A549 (cell line): ENCODE results near the gene FTCD. TPM values are rescaled to one million over a fixed set of nuclear protein-coding genes. Genes with fewer than 3 reads are reported as not detected.

Experiments used
- ATAC-seq, 2 experiments: fragments of 200-7000 bp in 1 of 2; fragments of >200 bp in 1 of 2; cut with Nextera tagmentation in 1 of 2; cut with Tn5 transposase in 1 of 2; 3 replicates each; pipeline versions ENCODE4 v1.8.0 to v1.9.1; 2018 to 2020; ENCODE audit warnings: mild to moderate bottlenecking in 1 of 2, moderate library complexity in 1 of 2
- CTCF ChIA-PET: fragments of 300-600 bp; sonication (Branson Sonifier 250); formaldehyde crosslinking; extraction: SDS; loops from one replicate; lab custom pipeline; 2021; ENCODE audit warnings: antibody characterized with exemption, inconsistent platforms; lab: Yijun Ruan, JAX
- POLR2A ChIA-PET: fragments of 350-600 bp; formaldehyde crosslinking; extraction: SDS; loops from one replicate; lab custom pipeline; 2021; ENCODE audit warnings: antibody characterized with exemption, inconsistent platforms; lab: Yijun Ruan, JAX
- DNase-seq, 2 experiments: peaks; one replicate each; pipeline versions ENCODE4 v3.0.0 to v3.0.0-alpha.2; 2011 to 2016; ENCODE audit warnings: low read depth in 1 of 2, low spot score in 1 of 2
- FAIRE-seq: peaks from 2 replicates; lab custom pipeline; 2011; peaks lifted over from hg19 to GRCh38; lab: Jason Lieb, UNC
- H3K27ac ChIP-seq, 2 experiments: fragments of >200 bp; sonication (Bioruptor Twin); formaldehyde crosslinking; 3 replicates each; pipeline ENCODE4 v1.5.1; 2016 to 2017
- H3K4me1 ChIP-seq: fragments of >200 bp; sonication (Bioruptor Twin); formaldehyde crosslinking; 3 replicates; pipeline ENCODE4 v1.6.1; 2016
- H3K4me2 ChIP-seq: fragments of >200 bp; sonication (Bioruptor Twin); formaldehyde crosslinking; 3 replicates; pipeline ENCODE4 v1.6.1; 2016
- H3K4me3 ChIP-seq: fragments of >200 bp; sonication (Bioruptor Twin); formaldehyde crosslinking; 3 replicates; pipeline ENCODE4 v1.5.1; 2016
- H3K9me3 ChIP-seq: fragments of >200 bp; sonication (Bioruptor Twin); formaldehyde crosslinking; 3 replicates; pipeline ENCODE4 v1.6.1; 2016
- BHLHE40 ChIP-seq: IDR thresholded peaks from 2 replicates; pipeline ENCODE4 v1.6.1; 2012; ENCODE audit warnings: low read depth, low read length, inconsistent platforms
- CBX2 ChIP-seq: fragments of 200-600 bp; sonication (generic); IDR thresholded peaks from 2 replicates; pipeline ENCODE4 v1.6.1; 2016; ENCODE audit warnings: low read depth, mild to moderate bottlenecking, borderline replicate concordance
- EP300 ChIP-seq, 2 experiments: fragments of >200 bp; sonication (Bioruptor Twin); formaldehyde crosslinking; IDR thresholded peaks; 2 replicates in 1 of 2; 3 replicates in 1 of 2; pipeline ENCODE4 v1.6.1; 2016 to 2017
- FOSB ChIP-seq: fragments of 250-450 bp; sonication (Bioruptor Pico); IDR thresholded peaks from 2 replicates; pipeline ENCODE4 v1.5.0; 2020; ENCODE audit warnings: mild to moderate bottlenecking, moderate library complexity
- HDAC2 ChIP-seq: fragments of 200-600 bp; sonication (generic); IDR thresholded peaks from 2 replicates; pipeline ENCODE4 v1.6.1; 2016
- HEYL ChIP-seq: fragments of 250-450 bp; sonication (Bioruptor Pico); IDR thresholded peaks from 2 replicates; pipeline ENCODE4 v1.8.0; 2021; ENCODE audit warnings: mild to moderate bottlenecking, moderate library complexity
- HOXA7 ChIP-seq: fragments of 250-450 bp; sonication (Bioruptor Pico); IDR thresholded peaks from 2 replicates; pipeline ENCODE4 v1.5.0; 2020; ENCODE audit warnings: mild to moderate bottlenecking, moderate library complexity
- HOXB13 ChIP-seq: fragments of 250-450 bp; sonication (Bioruptor Pico); IDR thresholded peaks from 2 replicates; pipeline ENCODE4 v1.5.0; 2020; ENCODE audit warnings: low read depth, mild to moderate bottlenecking, moderate library complexity
- HOXB5 ChIP-seq: fragments of 250-450 bp; sonication (Bioruptor Pico); IDR thresholded peaks from 2 replicates; pipeline ENCODE4 v1.5.0; 2020; ENCODE audit warnings: mild to moderate bottlenecking, moderate library complexity
- JUN ChIP-seq, 2 experiments: fragments of >200 bp; sonication (Bioruptor Twin); formaldehyde crosslinking; IDR thresholded peaks; 2 replicates in 1 of 2; 3 replicates in 1 of 2; pipeline ENCODE4 v1.6.1; 2016 to 2017
- JUNB ChIP-seq: fragments of >200 bp; sonication (Bioruptor Twin); formaldehyde crosslinking; IDR thresholded peaks from 2 replicates; pipeline ENCODE4 v1.6.1; 2016
- KDM1A ChIP-seq: fragments of 200-600 bp; sonication (generic); IDR thresholded peaks from 2 replicates; pipeline ENCODE4 v1.6.1; 2016; ENCODE audit warnings: low read depth, mild to moderate bottlenecking
- MAZ ChIP-seq: fragments of 150-350 bp; IDR thresholded peaks from 2 replicates; pipeline ENCODE4 v1.6.1; 2014; ENCODE audit warnings: antibody characterized with exemption, low read depth, low read length, borderline replicate concordance
- MYC ChIP-seq: IDR thresholded peaks from 2 replicates; pipeline ENCODE4 v1.6.1; 2012; ENCODE audit warnings: mild to moderate bottlenecking, inconsistent platforms, low read length, improper control_type of control experiment, borderline replicate concordance
- POLR2A ChIP-seq: IDR thresholded peaks from 2 replicates; pipeline ENCODE4 v1.6.1; 2012; ENCODE audit warnings: mild to moderate bottlenecking, low read length
- POLR2AphosphoS2 ChIP-seq: conservative IDR thresholded peaks from 2 replicates; pipeline ENCODE4 v1.6.1; 2012; ENCODE audit warnings: low read length, improper control_type of control experiment, inconsistent platforms
- RARB ChIP-seq: fragments of 250-450 bp; sonication (Bioruptor Pico); IDR thresholded peaks from 2 replicates; pipeline ENCODE4 v1.8.0; 2021; ENCODE audit warnings: mild to moderate bottlenecking, moderate library complexity
- RCOR1 ChIP-seq: fragments of 150-350 bp; IDR thresholded peaks from 2 replicates; pipeline ENCODE4 v1.6.1; 2014; ENCODE audit warnings: antibody characterized with exemption, low read length, low read depth
- SREBF2 ChIP-seq: fragments of 450-650 bp; IDR thresholded peaks from 2 replicates; pipeline ENCODE4 v1.6.1; 2014; ENCODE audit warnings: mild to moderate bottlenecking, moderate library complexity
- TFCP2L1 ChIP-seq: fragments of 250-450 bp; sonication (Bioruptor Pico); IDR thresholded peaks from 2 replicates; pipeline ENCODE4 v1.5.0; 2021; ENCODE audit warnings: mild to moderate bottlenecking
- TP53 ChIP-seq: fragments of 250-450 bp; sonication (Bioruptor Pico); IDR thresholded peaks from 2 replicates; pipeline ENCODE4 v1.5.0; 2021; ENCODE audit warnings: mild to moderate bottlenecking, moderate library complexity
- ZNF302 ChIP-seq: fragments of 250-450 bp; sonication (Bioruptor Pico); IDR thresholded peaks from 2 replicates; pipeline ENCODE4 v1.9.0; 2021; ENCODE audit warnings: inconsistent platforms, mild to moderate bottlenecking, moderate library complexity
- ZSCAN20 ChIP-seq: fragments of 250-450 bp; sonication (Bioruptor Pico); IDR thresholded peaks from 2 replicates; pipeline ENCODE4 v1.8.0; 2022; ENCODE audit warnings: mild to moderate bottlenecking, moderate library complexity
- WGBS: methylation state at CpG from one replicate; pipeline ENCODE4 v1.1.6; 2017; ENCODE audit errors: missing lambda C conversion rate; 5-methylcytosine and 5-hydroxymethylcytosine counted together
- polyA plus RNA-seq, 4 experiments: library from polyadenylated mRNA; depleted of rRNA in 3 of 4; stranded (reverse); fragments of >200 nt; fragmentation: RNase III in 1 of 4; extraction: RNeasy Plus Mini Kit Qiagen cat#74134 plus additional on column Dnase treatment in 1 of 4; gene quantifications; 2 replicates in 3 of 4; 3 replicates in 1 of 4; pipeline ENCODE4 v1.2.3, GENCODE V29; 2011 to 2017
- TF ChIP-seq, protein P1 (sequence below): fragments of >200 bp; sonication (Bioruptor Twin); formaldehyde crosslinking; IDR thresholded peaks from 2 replicates; pipeline ENCODE4 v1.6.1; 2016
- TF ChIP-seq, protein P2 (sequence below): fragments of 150-350 bp; IDR thresholded peaks from 2 replicates; pipeline ENCODE4 v1.6.1; 2014; ENCODE audit warnings: low read depth, mild to moderate bottlenecking, low read length
- TF ChIP-seq, protein P3 (sequence below): fragments of 200-600 bp; sonication (generic); IDR thresholded peaks from 2 replicates; pipeline ENCODE4 v1.6.1; 2016; ENCODE audit warnings: antibody characterized with exemption, mild to moderate bottlenecking, moderate library complexity
- TF ChIP-seq, protein P4 (sequence below): fragments of 250-450 bp; sonication (Bioruptor Pico); IDR thresholded peaks from 2 replicates; pipeline ENCODE4 v1.5.0; 2021; ENCODE audit warnings: mild to moderate bottlenecking, moderate library complexity, borderline replicate concordance

FTCD gene
- polyA plus RNA-seq, 2 of the 4 experiments (the other 2 are of a cell fraction), result not detected

DNA sequence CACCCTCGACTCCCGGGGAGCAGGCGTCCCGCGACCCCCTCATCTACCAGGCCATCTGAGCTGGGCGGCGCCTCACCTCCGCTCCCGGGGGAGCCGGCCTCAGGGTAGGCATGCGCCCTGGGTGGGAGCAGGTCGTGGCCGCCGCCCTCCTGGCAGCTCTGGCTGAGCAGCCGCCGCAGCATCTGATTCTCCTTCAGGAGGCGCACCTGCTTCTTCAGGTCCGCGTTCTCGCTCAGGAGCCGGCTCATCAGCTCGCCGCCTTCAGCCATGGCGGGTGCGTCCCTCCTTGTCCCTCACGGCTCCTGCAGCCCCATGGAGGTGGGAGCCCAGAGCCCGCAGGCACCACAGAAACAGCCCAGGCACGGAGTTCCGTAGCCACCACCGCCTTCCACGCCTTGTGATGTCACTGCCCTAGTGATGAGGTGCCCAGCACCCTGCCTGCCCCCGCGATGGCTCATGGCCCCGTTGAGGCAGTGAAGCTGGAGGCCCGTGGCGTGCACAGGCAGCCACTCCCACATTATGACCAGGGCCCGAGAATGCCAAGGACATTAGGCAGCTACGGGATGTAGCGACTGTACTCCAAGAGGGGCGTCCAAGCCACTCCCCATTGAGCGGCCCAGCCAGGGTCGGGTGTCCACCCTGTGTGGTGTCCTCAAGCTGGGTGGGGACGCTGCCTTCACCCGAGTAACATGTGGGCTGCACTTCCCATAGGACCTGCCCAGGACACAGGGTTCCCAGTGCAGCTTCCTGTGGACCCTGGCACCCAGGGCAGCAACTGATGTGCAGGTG, 27.4 kb upstream of the FTCD start:
- FAIRE-seq (no peak), ATAC-seq (no peak; a peak in 1 of 6 replicates), DNase-seq (no peak)
- Histone ChIP-seq H3K27ac (no peak overlapping the region), H3K4me3 (no peak overlapping the region), H3K9me3 (peaks cover under 1% of the 10 kb centered on the region; the same call in 1 of the 3 replicates), H3K4me1 (no peaks in the 10 kb centered on the region)
- CTCF ChIA-PET, result interaction anchor here (1.5 kb wide), 1 partner anchor 16 kb away, joined by 4 read pairs; no protein-coding TSS in a partner anchor
- 49% methylated on average over 9 of the region's 44 CpGs for WGBS
- no peak for TF ChIP-seq HOXA7 (CRISPR knock-in tag)
- TF ChIP-seq, protein P1, sequence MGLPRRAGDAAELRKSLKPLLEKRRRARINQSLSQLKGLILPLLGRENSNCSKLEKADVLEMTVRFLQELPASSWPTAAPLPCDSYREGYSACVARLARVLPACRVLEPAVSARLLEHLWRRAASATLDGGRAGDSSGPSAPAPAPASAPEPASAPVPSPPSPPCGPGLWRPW, result no peak
- TF ChIP-seq, all 56 proteins: peak for 0
- POLR2A ChIA-PET, result no interaction called here
- no peak overlapping the region for H3K4me2 ChIP-seq

DNA sequence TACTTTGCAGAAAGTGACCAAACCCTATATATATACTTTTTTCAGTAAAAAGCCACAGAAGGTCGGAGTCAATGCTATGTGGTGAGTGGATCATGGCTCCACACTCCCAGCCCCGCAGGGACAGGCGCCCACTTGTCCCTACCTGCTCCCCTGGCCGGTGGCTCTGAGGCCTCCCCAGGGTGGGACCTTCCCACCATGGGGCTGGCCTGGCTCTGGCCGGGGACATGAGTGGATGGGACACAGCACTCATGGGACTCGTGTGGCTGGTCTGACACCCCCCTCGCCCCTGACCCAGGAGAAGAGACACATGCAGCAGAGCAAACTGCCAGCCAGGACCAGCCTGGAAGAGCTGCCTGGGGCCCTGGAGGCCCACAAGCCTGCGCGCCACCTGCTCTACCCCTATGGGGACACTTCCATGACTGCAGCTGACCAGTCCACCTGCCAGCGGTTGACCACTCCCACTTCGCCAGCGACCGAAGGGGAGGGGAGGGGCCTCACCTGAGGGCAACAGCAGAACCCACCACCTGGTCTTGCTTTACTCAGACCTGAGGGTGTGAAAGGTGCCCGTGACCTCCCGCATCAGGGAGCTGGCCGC, 26.7 kb upstream of the FTCD start:
- WGBS, result 76% methylated on average over 5 of the region's 16 CpGs
- H3K27ac ChIP-seq, result no peak overlapping the region
- ChIA-PET CTCF (interaction anchor here (1.5 kb wide), 1 partner anchor 17 kb away, joined by 4 read pairs; no protein-coding TSS in a partner anchor), POLR2A (no interaction called here)
- DNase-seq (no peak), FAIRE-seq (no peak), ATAC-seq (no peak)
- no peaks in the 10 kb centered on the region for H3K4me1 ChIP-seq
- H3K9me3 ChIP-seq, result peaks cover 5% of the 10 kb centered on the region; the same call in 1 of the 3 replicates
- no peak overlapping the region for H3K4me3 ChIP-seq
- TF ChIP-seq HDAC2, result no peak
- no peak for TF ChIP-seq HEYL
- TF ChIP-seq CBX2, result no peak
- TF ChIP-seq HOXA7 (CRISPR knock-in tag), result no peak
- no peak for TF ChIP-seq HOXB13 (CRISPR knock-in tag)
- TF ChIP-seq TFCP2L1 (CRISPR knock-in tag), result no peak
- TF ChIP-seq, protein P2, sequence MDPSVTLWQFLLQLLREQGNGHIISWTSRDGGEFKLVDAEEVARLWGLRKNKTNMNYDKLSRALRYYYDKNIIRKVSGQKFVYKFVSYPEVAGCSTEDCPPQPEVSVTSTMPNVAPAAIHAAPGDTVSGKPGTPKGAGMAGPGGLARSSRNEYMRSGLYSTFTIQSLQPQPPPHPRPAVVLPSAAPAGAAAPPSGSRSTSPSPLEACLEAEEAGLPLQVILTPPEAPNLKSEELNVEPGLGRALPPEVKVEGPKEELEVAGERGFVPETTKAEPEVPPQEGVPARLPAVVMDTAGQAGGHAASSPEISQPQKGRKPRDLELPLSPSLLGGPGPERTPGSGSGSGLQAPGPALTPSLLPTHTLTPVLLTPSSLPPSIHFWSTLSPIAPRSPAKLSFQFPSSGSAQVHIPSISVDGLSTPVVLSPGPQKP, result no peak
- TF ChIP-seq POLR2A, result no peak
- TF ChIP-seq TP53, result no peak
- TF ChIP-seq SREBF2, result no peak
- TF ChIP-seq, protein P3, sequence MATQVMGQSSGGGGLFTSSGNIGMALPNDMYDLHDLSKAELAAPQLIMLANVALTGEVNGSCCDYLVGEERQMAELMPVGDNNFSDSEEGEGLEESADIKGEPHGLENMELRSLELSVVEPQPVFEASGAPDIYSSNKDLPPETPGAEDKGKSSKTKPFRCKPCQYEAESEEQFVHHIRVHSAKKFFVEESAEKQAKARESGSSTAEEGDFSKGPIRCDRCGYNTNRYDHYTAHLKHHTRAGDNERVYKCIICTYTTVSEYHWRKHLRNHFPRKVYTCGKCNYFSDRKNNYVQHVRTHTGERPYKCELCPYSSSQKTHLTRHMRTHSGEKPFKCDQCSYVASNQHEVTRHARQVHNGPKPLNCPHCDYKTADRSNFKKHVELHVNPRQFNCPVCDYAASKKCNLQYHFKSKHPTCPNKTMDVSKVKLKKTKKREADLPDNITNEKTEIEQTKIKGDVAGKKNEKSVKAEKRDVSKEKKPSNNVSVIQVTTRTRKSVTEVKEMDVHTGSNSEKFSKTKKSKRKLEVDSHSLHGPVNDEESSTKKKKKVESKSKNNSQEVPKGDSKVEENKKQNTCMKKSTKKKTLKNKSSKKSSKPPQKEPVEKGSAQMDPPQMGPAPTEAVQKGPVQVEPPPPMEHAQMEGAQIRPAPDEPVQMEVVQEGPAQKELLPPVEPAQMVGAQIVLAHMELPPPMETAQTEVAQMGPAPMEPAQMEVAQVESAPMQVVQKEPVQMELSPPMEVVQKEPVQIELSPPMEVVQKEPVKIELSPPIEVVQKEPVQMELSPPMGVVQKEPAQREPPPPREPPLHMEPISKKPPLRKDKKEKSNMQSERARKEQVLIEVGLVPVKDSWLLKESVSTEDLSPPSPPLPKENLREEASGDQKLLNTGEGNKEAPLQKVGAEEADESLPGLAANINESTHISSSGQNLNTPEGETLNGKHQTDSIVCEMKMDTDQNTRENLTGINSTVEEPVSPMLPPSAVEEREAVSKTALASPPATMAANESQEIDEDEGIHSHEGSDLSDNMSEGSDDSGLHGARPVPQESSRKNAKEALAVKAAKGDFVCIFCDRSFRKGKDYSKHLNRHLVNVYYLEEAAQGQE, result no peak
- no peak for TF ChIP-seq EP300 (IDR thresholded peaks at IDR 0.05)
- no peak for TF ChIP-seq RARB
- TF ChIP-seq, all 56 proteins: peak for 0
- no peak overlapping the region for H3K4me2 ChIP-seq

DNA sequence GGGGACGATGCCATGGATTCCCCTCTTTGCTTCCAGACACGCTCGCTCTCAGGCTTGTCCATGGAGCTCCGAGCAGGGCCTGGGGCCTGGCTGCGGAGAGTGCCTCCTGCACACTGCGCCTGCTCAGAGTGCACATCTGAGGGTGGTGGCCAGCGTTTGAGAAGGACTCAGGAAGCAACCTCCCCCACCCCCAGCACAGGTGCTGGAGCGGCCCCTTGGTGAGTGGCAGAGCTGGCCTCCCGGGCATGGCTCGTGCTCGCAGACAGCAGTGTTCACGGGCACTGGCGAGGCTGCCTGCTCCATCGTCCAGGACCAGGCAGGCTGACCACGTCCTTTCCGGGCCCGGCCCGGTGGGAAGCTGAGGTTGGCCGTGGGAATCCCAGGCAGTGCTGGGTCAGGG, 26.1 kb upstream of the FTCD start:
- ATAC-seq (peak in 1 of 2 experiments; percentile 30; a peak in 2 of 6 replicates), FAIRE-seq (no peak), DNase-seq (no peak)
- Histone ChIP-seq H3K4me1 (no peaks in the 10 kb centered on the region), H3K9me3 (peaks cover 10% of the 10 kb centered on the region; the same call in 2 of the 3 replicates), H3K4me2 (no peak overlapping the region), H3K4me3 (no peak overlapping the region), H3K27ac (no peak overlapping the region)
- WGBS, result 67% methylated on average over 8 of the region's 19 CpGs
- CTCF ChIA-PET, result no interaction called here
- POLR2A ChIA-PET, result no interaction called here
- TF ChIP-seq, protein P1, result no peak
- TF ChIP-seq HOXA7 (CRISPR knock-in tag) (no peak), JUN (IDR thresholded peaks at IDR 0.05) (no peak), POLR2AphosphoS2 (no peak), ZNF302 (no peak), RCOR1 (no peak), JUNB (no peak), HOXB5 (CRISPR knock-in tag) (no peak), MAZ (no peak), ZSCAN20 (CRISPR knock-in tag) (no peak), HDAC2 (no peak), MYC (no peak), KDM1A (no peak), FOSB (CRISPR knock-in tag) (no peak), BHLHE40 (no peak)
- TF ChIP-seq, protein P4, sequence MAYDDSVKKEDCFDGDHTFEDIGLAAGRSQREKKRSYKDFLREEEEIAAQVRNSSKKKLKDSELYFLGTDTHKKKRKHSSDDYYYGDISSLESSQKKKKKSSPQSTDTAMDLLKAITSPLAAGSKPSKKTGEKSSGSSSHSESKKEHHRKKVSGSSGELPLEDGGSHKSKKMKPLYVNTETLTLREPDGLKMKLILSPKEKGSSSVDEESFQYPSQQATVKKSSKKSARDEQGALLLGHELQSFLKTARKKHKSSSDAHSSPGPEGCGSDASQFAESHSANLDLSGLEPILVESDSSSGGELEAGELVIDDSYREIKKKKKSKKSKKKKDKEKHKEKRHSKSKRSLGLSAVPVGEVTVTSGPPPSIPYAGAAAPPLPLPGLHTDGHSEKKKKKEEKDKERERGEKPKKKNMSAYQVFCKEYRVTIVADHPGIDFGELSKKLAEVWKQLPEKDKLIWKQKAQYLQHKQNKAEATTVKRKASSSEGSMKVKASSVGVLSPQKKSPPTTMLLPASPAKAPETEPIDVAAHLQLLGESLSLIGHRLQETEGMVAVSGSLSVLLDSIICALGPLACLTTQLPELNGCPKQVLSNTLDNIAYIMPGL (CRISPR knock-in tag), result no peak
